Measurements from ENCODE around the gene MACC1.
"Not testable (repeated sequence)": the region's sequence is repeated elsewhere in the genome, so short reads cannot be mapped to it uniquely, and the experiment has no call there.

Gene MACC1

GRCh38 chr7:20229646-20230500 lies 12.7 kb upstream of the MACC1 start:
- no peak for DNase-seq

- DNase-seq = no peak
Observed at GRCh38 chr7:20229081-20229480, 11.9 kb upstream of the MACC1 start.

DNA sequence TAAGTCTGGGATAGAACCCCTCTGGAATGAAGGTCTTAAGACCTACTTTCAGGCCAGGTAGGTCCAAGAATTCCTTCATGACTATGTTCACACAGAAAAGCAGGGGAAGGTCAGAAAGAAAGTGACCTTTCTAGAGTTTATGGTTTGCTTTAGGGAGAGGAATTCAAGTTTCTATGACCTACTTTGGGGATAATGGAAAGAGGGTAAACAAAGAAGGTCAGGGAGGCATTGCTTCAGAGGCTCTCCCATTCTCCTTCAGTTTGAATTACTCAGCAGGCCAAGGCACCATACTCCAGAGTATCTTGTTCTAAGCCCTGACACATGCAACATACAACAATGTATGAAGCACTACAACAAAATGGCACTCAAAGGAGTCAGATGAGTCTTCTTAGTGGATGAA lies 11.5 kb upstream of the MACC1 start:
- DNase-seq = no peak

GRCh38 chr7:20227291-20227795 lies 10.2 kb upstream of the MACC1 start:
- DNase-seq = no peak

DNA sequence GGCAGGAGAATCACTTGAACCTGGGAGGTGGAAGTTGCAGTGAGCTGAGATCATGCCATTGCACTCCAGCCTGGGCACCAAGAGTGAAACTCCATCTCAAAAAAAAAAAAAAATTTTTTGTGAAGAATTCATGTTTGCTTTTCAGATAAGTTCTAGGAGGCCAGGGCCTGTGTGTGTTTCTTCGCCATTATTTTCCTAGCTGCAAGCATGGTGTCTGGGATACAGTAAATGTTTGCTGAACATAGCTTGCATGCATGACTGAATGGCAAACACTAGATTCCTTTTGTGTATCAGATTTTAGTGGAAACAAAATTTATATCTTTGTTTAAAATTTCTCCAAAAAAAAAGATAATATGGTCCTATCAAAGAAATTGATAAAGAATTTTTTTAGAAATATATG lies 9.7 kb upstream of the MACC1 start:
- DNase-seq = no peak

DNA sequence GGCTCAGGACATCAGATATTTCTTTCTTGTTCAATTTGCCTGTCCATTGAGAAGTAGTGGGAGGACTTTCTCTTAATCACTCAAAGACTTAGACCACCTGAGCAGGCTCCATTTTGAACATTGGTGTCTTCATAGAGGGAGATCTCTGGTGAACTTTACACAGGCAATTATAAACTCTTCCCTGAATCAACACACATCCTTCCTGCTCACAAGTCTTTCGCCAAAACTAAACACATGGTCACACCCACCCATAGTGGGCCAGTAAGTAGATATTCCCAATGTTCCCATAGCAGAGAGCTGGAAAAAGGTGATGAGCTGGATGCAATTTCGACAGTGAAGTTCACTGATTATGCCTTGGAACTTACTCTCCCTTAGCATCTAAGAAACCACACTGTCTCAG lies 8.2 kb upstream of the MACC1 start:
- no peak for DNase-seq

GRCh38 chr7:20224025-20224424 lies 6.8 kb upstream of the MACC1 start:
- no peak for DNase-seq

DNA sequence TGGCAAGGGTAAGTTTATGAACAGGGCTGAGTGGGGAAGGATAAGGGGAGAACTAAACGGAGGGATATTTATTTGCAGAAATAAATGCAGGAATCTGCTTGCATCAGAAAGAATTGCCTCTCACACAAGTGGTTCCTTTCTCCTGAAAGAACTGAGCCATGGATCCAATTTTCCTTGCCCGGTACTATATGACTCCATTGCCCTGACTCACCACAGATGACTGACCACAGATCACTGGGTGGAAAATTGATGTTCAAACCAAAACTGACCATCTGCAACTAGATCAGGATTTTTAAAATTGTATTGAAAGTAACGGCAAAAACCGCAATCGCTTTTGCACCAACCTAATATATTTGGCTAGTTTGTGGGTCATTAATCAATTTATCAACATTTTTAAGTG lies 6.2 kb upstream of the MACC1 start:
- no peak for DNase-seq

- no peak for DNase-seq
Observed at GRCh38 chr7:20222219-20222828, 5.1 kb upstream of the MACC1 start.

DNA sequence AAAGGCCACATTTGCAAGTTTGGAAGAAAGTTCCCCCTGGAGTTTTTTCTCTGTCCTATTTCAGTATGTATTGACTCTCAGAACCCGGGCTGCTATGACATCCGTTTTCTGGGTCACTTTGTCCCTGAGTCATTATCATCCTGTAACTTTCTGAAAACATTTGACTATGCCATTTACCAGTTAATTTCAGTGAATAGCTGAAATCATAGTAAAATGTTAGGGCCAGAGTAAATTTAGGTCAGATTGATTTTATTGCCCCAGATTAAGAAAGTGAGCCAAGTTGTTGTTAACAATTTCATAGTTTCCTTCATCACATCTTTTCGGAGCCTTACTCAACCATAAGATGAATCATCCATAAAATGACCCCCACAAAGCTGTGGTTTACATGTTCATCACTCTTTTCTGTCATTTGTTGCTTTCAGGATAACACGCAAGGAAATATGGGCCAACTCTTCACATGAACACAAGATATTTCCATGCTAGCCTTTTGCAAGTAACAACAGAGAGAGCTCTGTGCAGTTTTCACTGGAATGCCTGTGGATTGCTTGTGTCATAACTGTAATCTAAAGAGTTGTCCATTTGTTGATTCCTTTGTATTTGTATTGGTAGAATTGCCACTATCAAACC lies 3.9 kb upstream of the MACC1 start:
- DNase-seq = no peak

DNA sequence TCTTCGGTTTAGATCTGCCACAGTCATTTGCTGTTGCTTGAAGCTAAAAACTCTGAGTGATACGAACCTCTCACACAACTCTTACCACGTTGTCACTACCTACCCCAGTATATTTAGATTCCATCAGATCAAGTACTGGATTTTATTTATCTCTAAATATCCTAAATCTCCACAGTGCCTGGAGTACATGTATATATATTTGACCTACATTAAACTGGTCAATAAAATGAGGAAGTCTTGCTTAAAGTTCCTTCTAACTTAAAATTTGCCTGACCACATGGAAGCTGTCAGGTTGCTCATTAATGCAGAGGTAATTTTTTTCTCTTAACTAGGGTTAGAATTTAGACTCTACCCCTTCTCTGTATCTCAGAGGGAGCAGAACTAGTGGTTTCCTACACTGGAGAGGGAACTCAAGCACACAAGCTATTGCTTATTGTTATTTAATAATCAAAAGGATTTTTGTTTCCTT lies 3.1 kb upstream of the MACC1 start:
- no peak for DNase-seq

- no peak for DNase-seq
Observed at GRCh38 chr7:20219446-20220292, 2.5 kb upstream of the MACC1 start.

DNA sequence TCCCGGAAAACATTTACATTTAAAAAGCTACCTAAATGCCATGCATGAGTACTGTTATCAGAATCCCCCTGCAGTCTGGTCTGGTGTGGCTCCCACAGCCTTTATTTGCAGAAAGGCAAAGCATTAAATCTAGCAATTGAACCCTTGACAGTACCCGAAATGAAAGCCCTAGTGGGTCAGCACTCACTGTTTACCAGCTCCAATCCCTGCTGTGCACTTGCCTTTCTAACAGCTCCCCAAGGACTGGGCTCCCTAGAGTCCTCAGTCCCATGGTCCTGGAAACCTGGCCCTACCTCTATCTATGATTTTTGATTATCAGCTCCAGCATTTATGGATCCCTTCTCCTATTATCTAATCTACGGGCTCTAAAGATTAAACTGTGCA lies 1.9 kb upstream of the MACC1 start:
- no peak for DNase-seq

DNA sequence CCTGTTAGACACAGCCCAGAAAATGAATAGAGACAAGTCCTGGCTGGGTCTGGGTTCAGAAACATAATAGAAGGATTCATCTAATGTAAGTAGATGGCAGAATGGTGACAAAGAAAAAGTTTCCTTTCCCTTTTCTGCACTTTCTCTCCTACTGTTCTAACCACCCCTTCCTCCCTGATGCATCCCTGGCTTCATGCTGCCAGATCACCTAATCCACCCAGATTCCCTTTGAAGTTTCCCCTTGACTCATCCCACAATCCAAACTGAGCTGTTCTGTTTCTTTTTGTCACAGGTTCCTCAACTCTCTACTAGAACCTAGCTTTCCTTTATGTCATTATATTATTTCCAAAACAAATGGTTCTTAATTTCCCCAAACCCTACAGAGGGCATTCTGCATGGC lies 1.1 kb upstream of the MACC1 start:
- no peak for DNase-seq

DNA sequence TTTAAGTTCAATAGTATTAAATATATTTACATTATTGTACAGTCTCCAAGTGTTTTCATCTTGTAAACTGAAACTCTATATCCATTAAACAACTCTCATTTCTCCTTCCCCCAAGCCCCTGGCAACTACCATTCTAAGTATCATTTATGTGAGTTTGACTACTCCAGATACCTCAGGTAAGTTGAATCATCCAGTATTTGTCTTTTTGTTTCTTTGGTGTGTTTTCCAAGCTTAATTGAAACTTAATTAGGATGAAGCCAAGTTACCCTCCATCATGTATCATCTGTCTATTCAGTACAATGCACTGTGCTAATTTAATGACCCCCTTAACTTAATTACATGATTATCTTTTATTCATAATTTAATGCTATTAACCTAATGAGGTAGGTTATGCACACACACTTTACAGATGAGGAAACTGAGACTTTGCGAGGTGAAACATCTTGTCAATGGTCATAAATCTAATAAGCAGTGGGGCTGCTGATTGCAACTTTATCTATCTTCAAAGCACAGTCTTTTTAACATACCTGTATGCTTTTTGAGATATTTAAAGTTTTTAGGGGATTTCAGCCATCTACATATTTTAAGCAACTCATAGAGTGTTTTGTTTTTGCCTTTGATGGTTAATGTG lies 663 bp downstream of the MACC1 start:
- DNase-seq = no peak

GRCh38 chr7:20214921-20215669 lies 2.1 kb downstream of the MACC1 start:
- DNase-seq = no peak

DNA sequence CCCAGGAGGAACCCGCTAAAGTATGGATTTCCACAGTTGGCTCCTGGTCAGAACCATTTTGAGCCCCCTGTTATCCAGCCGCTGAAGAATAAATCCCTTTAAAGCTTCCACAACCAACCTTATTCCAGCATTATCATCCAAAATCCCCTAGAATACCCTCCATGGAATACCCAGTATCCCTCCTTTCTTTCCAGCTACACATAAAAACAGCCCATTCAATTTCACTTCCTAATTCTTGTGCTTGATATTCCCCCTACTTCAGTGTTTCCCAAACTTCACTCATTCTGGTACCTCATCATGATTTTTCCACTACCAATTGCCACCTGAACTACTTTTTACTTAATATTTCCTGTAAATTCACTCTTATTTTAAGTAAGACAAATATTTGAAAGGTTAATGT lies 3.1 kb downstream of the MACC1 start:
- no peak for DNase-seq

DNA sequence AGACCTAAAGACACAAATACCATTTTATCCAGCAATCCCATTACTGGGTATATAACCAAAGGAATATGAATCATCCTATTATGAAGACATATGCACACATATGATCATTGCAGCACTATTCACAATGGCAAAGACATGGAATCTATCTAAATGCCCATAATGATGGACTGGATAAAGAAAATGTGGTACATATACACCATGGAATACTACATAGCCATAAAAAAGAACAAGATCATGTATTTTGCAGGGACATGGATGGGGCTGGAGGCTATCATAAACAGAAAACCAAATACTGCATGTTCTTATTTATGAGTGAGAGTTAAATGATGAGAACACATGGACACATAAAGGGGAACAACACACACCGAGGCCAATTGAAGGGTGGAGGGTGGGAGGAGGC lies 3.8 kb downstream of the MACC1 start:
- DNase-seq = no peak

- no peak for DNase-seq
Observed at GRCh38 chr7:20211376-20211775, 5.8 kb downstream of the MACC1 start.

DNA sequence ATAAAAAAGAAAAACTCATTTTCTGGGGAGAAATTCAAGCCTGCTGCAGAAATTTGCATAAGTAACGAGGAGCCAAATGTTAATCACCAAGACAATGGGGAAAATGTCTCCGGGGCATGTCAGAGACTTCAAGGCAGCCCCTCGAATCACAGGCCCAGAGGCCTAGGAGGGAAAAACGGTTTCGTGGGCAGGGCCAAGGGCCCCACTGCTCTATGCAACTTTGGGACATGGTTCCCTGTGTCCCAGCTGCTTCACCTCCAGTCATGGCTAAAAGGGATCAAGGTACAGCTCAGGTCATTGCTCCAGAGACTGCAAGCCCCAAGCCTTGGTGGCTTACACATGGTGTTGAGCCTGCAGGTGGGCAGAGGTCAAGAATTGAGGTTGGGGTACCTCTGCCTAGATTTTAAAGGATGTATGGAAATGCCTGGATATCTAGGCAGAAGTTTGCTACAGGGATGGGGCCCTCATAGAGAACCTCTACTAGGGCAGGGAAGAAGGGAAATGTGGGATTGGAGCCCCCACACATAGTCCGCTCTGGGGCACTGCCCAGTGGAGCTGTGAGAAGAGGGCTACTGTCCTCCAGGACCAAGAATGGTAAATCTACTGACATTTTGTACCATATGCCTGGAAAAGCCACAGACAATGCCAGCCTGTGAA lies 8.4 kb downstream of the MACC1 start:
- DNase-seq = no peak

DNA sequence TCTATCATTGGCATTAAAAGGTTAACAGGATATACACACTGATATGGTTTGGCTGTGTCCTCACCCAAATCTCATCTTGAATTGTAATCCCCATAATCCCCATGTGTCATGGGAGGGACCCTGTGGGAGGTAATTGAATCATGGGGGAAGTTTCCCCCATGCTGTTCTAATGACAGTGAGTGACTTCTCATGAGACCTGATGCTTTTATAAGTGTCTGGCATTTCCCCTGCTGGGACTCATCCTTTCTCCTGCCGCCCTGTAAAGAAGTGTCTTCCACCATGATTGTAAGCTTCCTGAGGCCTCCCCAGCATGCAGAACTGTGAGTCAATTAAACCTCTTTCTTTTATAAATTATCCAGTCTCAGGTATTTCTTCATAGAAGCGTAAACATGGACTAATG lies 9.4 kb downstream of the MACC1 start:
- not testable (repeated sequence) for DNase-seq
